HCT116 (cell line): ENCODE measurements around the gene SRRM2. TPM values are rescaled to one million over a fixed set of nuclear protein-coding genes. Genes with fewer than 3 reads are reported as not detected.

Experiments used
- ATAC-seq: fragments of 200-7000 bp; cut with Tn5 transposase; 2 replicates; pipeline ENCODE4 v1.9.1; 2020; ENCODE audit warnings: mild to moderate bottlenecking, moderate library complexity
- BruUV-seq: library from RNA; stranded (reverse); fragments of 400-500 nt; replicated peaks from 2 replicates; lab custom pipeline; 2021; lab: Mats Ljungman, UMichigan
- CTCF ChIA-PET: fragments of 300-600 bp; sonication (Branson Sonifier 250); formaldehyde crosslinking; loops from one replicate; lab custom pipeline; 2021; ENCODE audit warnings: antibody characterized with exemption; lab: Charles Lee
- POLR2A ChIA-PET: fragments of 300-600, 350-600 bp; sonication (Branson Sonifier 250); formaldehyde crosslinking; loops from one replicate; lab custom pipeline; 2021; ENCODE audit warnings: antibody characterized with exemption; lab: Charles Lee
- RAD21 ChIA-PET, 2 experiments: fragments of 300-600 bp; sonication (Branson Sonifier 250); formaldehyde crosslinking; loops; one replicate each; lab custom pipeline; 2023; ENCODE audit warnings: low total read pairs in 2 of 2; ENCODE audit not compliant: uncharacterized antibody in 2 of 2, unreplicated experiment in 2 of 2, low non-redundant PET in 1 of 2; lab: Charles Lee
- DNase-seq: peaks from one replicate; pipeline ENCODE4 v3.0.0-alpha.2; 2010; ENCODE audit warnings: low read depth, low spot score
- H2AFZ ChIP-seq: fragments of 200-600 bp; shearing (Covaris generic), sonication (generic); 2 replicates; pipeline ENCODE4 v1.6.1; 2017; ENCODE audit warnings: low read depth, mixed run types, mixed read lengths, antibody characterized with exemption, low read length; ENCODE audit not compliant: poor library complexity, severe bottlenecking
- H3K27ac ChIP-seq: 2 replicates; pipeline ENCODE4 v1.5.1; 2012; ENCODE audit warnings: low read depth, low read length
- H3K27me3 ChIP-seq: fragments of 200-600 bp; sonication (generic); 2 replicates; pipeline ENCODE4 v1.6.1; 2016; ENCODE audit warnings: mixed run types, low read length, mixed read lengths; ENCODE audit not compliant: insufficient read depth
- H3K36me3 ChIP-seq, 2 experiments: fragments of 200-500 bp in 1 of 2; fragments of 200-600 bp in 1 of 2; sonication (Bioruptor generic) in 1 of 2; sonication (generic) in 1 of 2; 2 replicates each; pipeline versions ENCODE4 v1.5.1 to v1.6.1; 2014 to 2016; ENCODE audit warnings: low read length in 2 of 2, inconsistent platforms in 1 of 2, mixed read lengths in 1 of 2, mixed run types in 1 of 2; ENCODE audit not compliant: insufficient read depth in 2 of 2, control insufficient read depth in 1 of 2
- H3K4me1 ChIP-seq, 2 experiments: fragments of 200-600 bp in 1 of 2; sonication (generic) in 1 of 2; 2 replicates each; pipeline versions ENCODE4 v1.5.1 to v1.6.1; 2012 to 2017; ENCODE audit warnings: low read length in 2 of 2, inconsistent platforms in 1 of 2, mild to moderate bottlenecking in 1 of 2, mixed read lengths in 1 of 2, mixed run types in 1 of 2, moderate library complexity in 1 of 2; ENCODE audit not compliant: insufficient read depth in 2 of 2, control insufficient read depth in 1 of 2
- H3K4me2 ChIP-seq: fragments of 200-600 bp; sonication (generic); 2 replicates; pipeline ENCODE4 v1.6.1; 2017; ENCODE audit warnings: mixed run types, low read length, mixed read lengths
- H3K4me3 ChIP-seq, 2 experiments: fragments of 200-600 bp in 1 of 2; sonication (generic) in 1 of 2; replicated peaks in 1 of 2; 2 replicates each; pipeline ENCODE4 v1.5.1; 2011 to 2016; ENCODE audit warnings: low read length in 2 of 2, control low read depth in 1 of 2, low read depth in 1 of 2, mild to moderate bottlenecking in 1 of 2, mixed read lengths in 1 of 2, mixed run types in 1 of 2
- H3K79me2 ChIP-seq: fragments of 200-600 bp; sonication (generic); 2 replicates; pipeline ENCODE4 v1.6.1; 2017; ENCODE audit warnings: mild to moderate bottlenecking, mixed run types, low read length, moderate library complexity, mixed read lengths; ENCODE audit not compliant: insufficient read depth
- H3K9ac ChIP-seq: fragments of 200-600 bp; sonication (generic); 2 replicates; pipeline ENCODE4 v1.6.1; 2016; ENCODE audit warnings: low read length, mixed read lengths
- H3K9me2 ChIP-seq: fragments of 200-600 bp; sonication (generic), shearing (Covaris generic); 2 replicates; pipeline ENCODE4 v1.6.1; 2017; ENCODE audit warnings: mixed run types, mild to moderate bottlenecking, moderate library complexity; ENCODE audit not compliant: insufficient read depth
- H3K9me3 ChIP-seq, 2 experiments: fragments of 200-500 bp in 1 of 2; fragments of 200-600 bp in 1 of 2; sonication (Bioruptor generic) in 1 of 2; sonication (generic) in 1 of 2; 2 replicates each; pipeline ENCODE4 v1.6.1; 2014 to 2017; ENCODE audit warnings: low read length in 2 of 2, mixed read lengths in 2 of 2, inconsistent platforms in 1 of 2, low read depth in 1 of 2, mild to moderate bottlenecking in 1 of 2, mixed run types in 1 of 2, moderate library complexity in 1 of 2; ENCODE audit not compliant: control insufficient read depth in 1 of 2, insufficient read depth in 1 of 2
- H4K20me1 ChIP-seq: fragments of 200-600 bp; sonication (generic), shearing (Covaris generic); 2 replicates; pipeline ENCODE4 v1.6.1; 2017; ENCODE audit warnings: mixed run types, mild to moderate bottlenecking, moderate library complexity; ENCODE audit not compliant: insufficient read depth
- CEBPB ChIP-seq: IDR thresholded peaks from 2 replicates; pipeline ENCODE4 v1.6.1; 2012; ENCODE audit warnings: low read depth
- EGR1 ChIP-seq: IDR thresholded peaks from 2 replicates; pipeline ENCODE4 v1.6.1; 2012; ENCODE audit warnings: low read depth
- ELF1 ChIP-seq: IDR thresholded peaks from 2 replicates; pipeline ENCODE4 v1.6.1; 2012; ENCODE audit warnings: low read depth, borderline replicate concordance
- EZH2 ChIP-seq: fragments of 200-600 bp; sonication (generic); IDR thresholded peaks from 2 replicates; pipeline ENCODE4 v1.6.1; 2017; ENCODE audit warnings: antibody characterized with exemption, mixed run types
- JUND ChIP-seq: IDR thresholded peaks from 2 replicates; pipeline ENCODE4 v1.6.1; 2012
- RAD21 ChIP-seq: IDR thresholded peaks from 2 replicates; pipeline ENCODE4 v1.6.1; 2012; ENCODE audit warnings: low read depth, mild to moderate bottlenecking
- SIN3A ChIP-seq: IDR thresholded peaks from 2 replicates; pipeline ENCODE4 v1.6.1; 2012; ENCODE audit warnings: low read depth
- SP1 ChIP-seq: IDR thresholded peaks from 2 replicates; pipeline ENCODE4 v1.6.1; 2012; ENCODE audit warnings: low read depth
- SRF ChIP-seq: IDR thresholded peaks from 2 replicates; pipeline ENCODE4 v1.6.1; 2012; ENCODE audit warnings: low read depth
- TCF7L2 ChIP-seq: IDR thresholded peaks from 2 replicates; pipeline ENCODE4 v1.7.0; 2011; ENCODE audit warnings: borderline replicate concordance, inconsistent platforms; ENCODE audit not compliant: insufficient read depth, insufficient read length; ENCODE audit errors: extremely low read depth
- YY1 ChIP-seq: IDR thresholded peaks from 2 replicates; pipeline ENCODE4 v1.6.1; 2011; ENCODE audit warnings: low read length, low read depth, moderate library complexity, mild to moderate bottlenecking; ENCODE audit not compliant: insufficient replicate concordance; ENCODE audit errors: extremely low read depth
- ZNF274 ChIP-seq: fragments of 200-500 bp; sonication (Bioruptor generic); IDR thresholded peaks from 2 replicates; pipeline ENCODE4 v1.6.1; 2014; ENCODE audit warnings: mild to moderate bottlenecking, low read depth, low read length, inconsistent platforms
- intact Hi-C: fragments of 100-400 bp; cut with micrococcal nuclease; formaldehyde crosslinking; loops from 2 replicates; pipeline ENCODE4 v1.10.0; 2022
- total RNA-seq: library from RNA; stranded (reverse); gene quantifications from one replicate; pipeline ENCODE4 v1.2.1, GENCODE V29; 2021; ENCODE audit not compliant: unreplicated experiment
- TF ChIP-seq, protein P1 (sequence below): IDR thresholded peaks from 2 replicates; pipeline ENCODE4 v1.6.1; 2012
- TF ChIP-seq, protein P2 (sequence below): IDR thresholded peaks from 2 replicates; pipeline ENCODE4 v1.6.1; 2012
- TF ChIP-seq, protein P3 (sequence below): IDR thresholded peaks from 2 replicates; pipeline ENCODE4 v1.6.1; 2012; ENCODE audit warnings: low read depth

The SRRM2 gene
- total RNA-seq, 1 experiment from 2014 or later = 541 TPM

DNA sequence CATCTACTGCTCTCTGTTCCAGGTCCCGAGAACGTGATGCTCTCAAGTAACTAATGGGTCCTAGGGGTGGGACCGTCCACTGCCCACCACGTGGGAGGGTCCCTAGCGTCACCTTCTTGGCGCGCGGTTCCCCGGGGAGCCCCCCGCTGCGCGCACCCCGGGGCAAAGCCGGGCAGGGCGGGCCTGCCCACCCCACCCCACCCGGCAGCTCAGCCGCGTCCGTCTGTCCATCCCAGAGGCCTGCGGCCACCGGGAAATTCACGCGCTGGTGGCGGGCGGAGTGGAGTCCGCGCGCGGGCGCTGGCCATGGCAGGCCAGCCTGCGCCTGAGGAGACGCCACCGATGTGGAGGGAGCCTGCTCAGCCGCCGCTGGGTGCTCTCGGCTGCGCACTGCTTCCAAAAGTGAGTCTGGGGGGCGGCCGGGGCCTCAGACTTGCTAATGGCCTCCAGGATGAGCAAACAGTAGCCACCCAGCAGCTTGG lies 46.3 kb downstream of the SRRM2 start:
- Histone ChIP-seq H3K4me1 (peaks cover 8 to 20% of the 10 kb centered on the region in 2 experiments), H3K9ac (no peak overlapping the region), H3K4me3 (no peak overlapping the region), H3K79me2 (no peaks in the 10 kb centered on the region), H3K36me3 (no peaks in the 10 kb centered on the region), H3K9me2 (no peaks in the 10 kb centered on the region; the same call in 1 of the 2 replicates), H3K9me3 (peaks cover 0 to under 1% of the 10 kb centered on the region in 2 experiments; a peak in 1 of 4 replicates), H3K4me2 (no peak overlapping the region), H3K27ac (no peak overlapping the region), H3K27me3 (no peaks in the 10 kb centered on the region), H2AFZ (no peak overlapping the region), H4K20me1 (no peaks in the 10 kb centered on the region)
- TF ChIP-seq CEBPB (no peak), JUND (no peak), SP1 (no peak), EGR1 (no peak), ZNF274 (no peak), RAD21 (no peak), EZH2 (no peak)
- TF ChIP-seq, protein P1, sequence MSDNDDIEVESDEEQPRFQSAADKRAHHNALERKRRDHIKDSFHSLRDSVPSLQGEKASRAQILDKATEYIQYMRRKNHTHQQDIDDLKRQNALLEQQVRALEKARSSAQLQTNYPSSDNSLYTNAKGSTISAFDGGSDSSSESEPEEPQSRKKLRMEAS = no peak
- TF ChIP-seq, protein P2, sequence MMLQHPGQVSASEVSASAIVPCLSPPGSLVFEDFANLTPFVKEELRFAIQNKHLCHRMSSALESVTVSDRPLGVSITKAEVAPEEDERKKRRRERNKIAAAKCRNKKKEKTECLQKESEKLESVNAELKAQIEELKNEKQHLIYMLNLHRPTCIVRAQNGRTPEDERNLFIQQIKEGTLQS = no peak
- RAD21 ChIA-PET = no interaction called here
- CTCF ChIA-PET = no interaction called here
- no peak for ATAC-seq
- POLR2A ChIA-PET = no interaction called here
- intact Hi-C loops = no loop called here
- BruUV-seq = no TSS peak
- DNase-seq = no peak

DNA sequence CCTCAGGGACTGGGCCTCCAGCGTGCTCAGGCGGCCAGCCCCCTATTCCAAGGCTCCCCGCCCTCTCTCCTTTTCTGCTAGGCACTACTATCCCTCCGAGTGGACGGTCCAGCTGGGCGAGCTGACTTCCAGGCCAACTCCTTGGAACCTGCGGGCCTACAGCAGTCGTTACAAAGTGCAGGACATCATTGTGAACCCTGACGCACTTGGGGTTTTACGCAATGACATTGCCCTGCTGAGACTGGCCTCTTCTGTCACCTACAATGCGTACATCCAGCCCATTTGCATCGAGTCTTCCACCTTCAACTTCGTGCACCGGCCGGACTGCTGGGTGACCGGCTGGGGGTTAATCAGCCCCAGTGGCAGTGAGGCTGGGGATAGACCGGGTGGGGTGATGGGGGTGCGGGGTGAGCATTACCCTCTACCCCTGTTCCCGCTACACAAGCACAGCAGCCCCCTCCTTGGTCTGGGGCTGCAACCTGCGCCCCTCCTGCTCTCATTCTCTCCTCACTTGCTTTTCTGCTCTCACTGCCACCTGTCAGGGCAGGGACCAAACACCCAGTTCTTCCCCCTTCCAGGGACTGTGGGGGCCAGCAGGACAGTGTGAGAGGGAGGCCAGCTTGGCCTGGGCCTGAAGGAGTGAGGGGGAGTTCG lies 46.9 kb downstream of the SRRM2 start:
- H3K9me3 ChIP-seq = peaks cover 0 to 6% of the 10 kb centered on the region in 2 experiments; a peak in 2 of 4 replicates
- ChIA-PET POLR2A (no interaction called here), CTCF (no interaction called here), RAD21 (no interaction called here)
- no peak overlapping the region for H3K4me2 ChIP-seq
- intact Hi-C loops = no loop called here
- no peak overlapping the region for H3K27ac ChIP-seq
- no TSS peak for BruUV-seq
- H3K79me2 ChIP-seq = no peaks in the 10 kb centered on the region
- 0 out of 2 replicates have a peak, but pooled peaks have one; percentile 10 for ATAC-seq
- H3K9me2 ChIP-seq = no peaks in the 10 kb centered on the region; the same call in 1 of the 2 replicates
- DNase-seq = no peak
- no peaks in the 10 kb centered on the region for H4K20me1 ChIP-seq
- H3K27me3 ChIP-seq = no peaks in the 10 kb centered on the region
- H3K4me3 ChIP-seq = no peak overlapping the region
- peaks cover 5 to 16% of the 10 kb centered on the region in 2 experiments for H3K4me1 ChIP-seq
- H3K9ac ChIP-seq = no peak overlapping the region
- no peak for TF ChIP-seq SRF
- TF ChIP-seq, protein P3, sequence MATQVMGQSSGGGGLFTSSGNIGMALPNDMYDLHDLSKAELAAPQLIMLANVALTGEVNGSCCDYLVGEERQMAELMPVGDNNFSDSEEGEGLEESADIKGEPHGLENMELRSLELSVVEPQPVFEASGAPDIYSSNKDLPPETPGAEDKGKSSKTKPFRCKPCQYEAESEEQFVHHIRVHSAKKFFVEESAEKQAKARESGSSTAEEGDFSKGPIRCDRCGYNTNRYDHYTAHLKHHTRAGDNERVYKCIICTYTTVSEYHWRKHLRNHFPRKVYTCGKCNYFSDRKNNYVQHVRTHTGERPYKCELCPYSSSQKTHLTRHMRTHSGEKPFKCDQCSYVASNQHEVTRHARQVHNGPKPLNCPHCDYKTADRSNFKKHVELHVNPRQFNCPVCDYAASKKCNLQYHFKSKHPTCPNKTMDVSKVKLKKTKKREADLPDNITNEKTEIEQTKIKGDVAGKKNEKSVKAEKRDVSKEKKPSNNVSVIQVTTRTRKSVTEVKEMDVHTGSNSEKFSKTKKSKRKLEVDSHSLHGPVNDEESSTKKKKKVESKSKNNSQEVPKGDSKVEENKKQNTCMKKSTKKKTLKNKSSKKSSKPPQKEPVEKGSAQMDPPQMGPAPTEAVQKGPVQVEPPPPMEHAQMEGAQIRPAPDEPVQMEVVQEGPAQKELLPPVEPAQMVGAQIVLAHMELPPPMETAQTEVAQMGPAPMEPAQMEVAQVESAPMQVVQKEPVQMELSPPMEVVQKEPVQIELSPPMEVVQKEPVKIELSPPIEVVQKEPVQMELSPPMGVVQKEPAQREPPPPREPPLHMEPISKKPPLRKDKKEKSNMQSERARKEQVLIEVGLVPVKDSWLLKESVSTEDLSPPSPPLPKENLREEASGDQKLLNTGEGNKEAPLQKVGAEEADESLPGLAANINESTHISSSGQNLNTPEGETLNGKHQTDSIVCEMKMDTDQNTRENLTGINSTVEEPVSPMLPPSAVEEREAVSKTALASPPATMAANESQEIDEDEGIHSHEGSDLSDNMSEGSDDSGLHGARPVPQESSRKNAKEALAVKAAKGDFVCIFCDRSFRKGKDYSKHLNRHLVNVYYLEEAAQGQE = no peak
- no peak for TF ChIP-seq SIN3A
- no peak for TF ChIP-seq TCF7L2
- TF ChIP-seq ELF1 = no peak
- no peak for TF ChIP-seq EGR1
- no peak for TF ChIP-seq YY1
- no peak for TF ChIP-seq EZH2
- TF ChIP-seq SP1 = no peak
- H3K36me3 ChIP-seq = no peaks in the 10 kb centered on the region
- H2AFZ ChIP-seq = no peak overlapping the region
